Brain pericyte (primary cell): ENCODE measurements around the gene GYPA.
"Not testable (repeated sequence)": the region's sequence is repeated elsewhere in the genome, so short reads cannot be mapped to it uniquely, and the experiment has no call there.

Source experiments
- DNase-seq: peaks from one replicate; pipeline ENCODE4 v3.0.0-alpha.2; 2012; ENCODE audit warnings: low read depth, low spot score

The GYPA gene

DNA sequence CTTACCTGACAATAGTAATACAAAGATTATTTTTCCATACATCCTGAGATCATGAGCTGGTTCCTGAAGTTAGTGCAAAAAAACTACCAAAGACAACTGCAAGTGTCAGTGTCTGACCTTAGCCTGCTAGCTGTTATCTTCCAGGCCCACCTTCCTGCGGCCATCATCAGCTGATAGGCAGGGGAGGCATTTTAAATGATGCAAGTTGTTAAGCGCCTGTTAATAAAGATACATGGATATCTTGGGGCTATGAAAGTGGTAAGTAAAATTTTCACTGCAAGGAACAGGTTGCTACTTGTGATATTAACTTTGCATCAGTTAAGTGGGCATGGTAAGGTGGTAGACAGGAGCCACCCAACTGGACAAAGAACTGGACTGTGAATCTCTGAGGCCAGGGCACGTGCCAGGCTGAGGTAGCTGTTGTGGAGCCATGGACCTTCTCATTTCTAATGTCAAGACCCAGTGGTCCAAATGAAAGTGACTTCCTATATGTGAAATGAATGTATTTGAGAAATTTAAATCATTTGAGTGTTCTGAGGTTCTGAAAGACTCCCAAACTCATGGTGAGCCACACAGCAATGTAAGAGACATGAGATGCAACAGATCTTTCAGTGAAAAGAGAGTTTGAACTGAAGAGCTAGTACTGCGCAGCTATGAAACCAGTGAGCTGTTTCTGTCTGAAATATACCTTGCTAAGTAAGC is at the start of gene GYPA:
Gene GYPA (minus strand): TSS at position 125 of the 702 bp plus-strand sequence. CDS start 83 bp downstream, at position 42.
- not testable (repeated sequence) for DNase-seq

DNA sequence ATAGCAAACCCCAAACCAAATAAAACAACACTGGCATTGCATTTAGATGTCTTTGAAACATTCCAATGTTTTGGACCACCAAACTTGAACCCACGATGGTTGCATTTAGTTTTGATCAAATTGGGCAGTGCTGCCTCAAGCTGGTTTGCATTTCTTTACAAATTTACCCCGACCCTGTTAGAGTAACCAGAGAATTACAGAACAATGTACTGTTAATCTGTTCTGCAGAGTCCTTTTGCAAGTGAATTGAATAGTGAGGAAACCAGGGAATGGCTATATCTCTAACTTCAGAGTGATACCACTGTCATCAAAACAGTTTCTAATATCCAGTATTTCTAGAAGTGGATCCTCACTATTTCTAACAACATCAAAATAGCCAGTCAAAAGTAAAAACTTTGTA is 49.5 kb upstream of the GYPA start:
- DNase-seq, result no peak

DNA sequence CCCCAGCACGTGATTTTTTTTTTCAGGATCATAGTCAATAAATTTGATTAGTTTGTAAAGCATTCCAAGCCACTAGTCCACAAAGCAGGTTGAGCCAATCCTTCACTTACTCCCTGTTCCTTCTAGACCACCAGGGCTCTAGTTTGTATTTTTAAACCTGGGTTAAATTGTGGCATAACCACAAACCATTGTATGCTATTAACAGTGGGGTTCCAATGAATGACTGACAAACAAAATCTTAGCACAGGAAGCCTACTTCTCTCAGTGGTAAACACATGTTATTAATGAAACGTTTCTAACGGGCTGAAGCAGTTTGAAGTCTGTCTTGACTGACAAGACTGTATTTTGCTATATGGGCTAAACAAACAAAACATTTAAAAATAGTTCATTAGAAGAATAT is 48.6 kb upstream of the GYPA start:
- no peak for DNase-seq

DNA sequence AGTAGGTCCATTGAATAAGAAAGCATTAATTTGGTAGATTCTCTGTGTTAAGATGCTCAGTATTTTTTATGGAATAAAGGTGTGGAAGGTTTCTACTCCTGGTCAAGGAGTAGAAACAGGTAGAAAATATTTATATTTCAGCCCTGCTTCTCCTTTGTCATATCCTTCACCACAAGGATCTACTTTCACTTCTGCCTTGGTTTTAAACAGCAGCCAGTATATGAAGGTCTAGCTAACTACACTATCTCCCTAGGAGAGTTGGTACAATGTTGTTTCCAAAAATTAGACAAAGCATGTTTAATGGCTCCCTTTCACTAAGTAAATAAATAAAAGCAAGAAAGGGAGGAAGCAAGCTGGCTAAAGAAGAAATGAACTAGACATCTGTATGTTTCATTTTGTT is 44.6 kb upstream of the GYPA start:
- DNase-seq, result no peak

DNA sequence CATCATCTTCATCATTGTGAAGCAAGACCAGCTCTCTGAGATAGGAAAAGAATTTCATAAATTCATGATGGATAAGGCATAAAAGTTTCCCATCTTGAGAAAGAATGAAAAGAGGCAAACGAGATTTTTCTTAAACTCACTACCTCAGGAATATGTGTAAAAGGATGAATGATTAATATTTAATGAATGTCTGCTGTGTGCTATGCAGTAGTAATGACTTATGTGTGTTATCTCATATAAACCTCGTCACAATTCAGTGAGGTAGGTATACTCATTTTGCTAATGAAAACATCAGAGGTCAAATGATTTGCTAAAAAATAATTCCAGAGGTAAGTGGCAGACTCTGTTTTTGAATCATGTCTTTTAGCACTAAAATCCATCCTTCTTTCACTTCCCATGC is 42.6 kb upstream of the GYPA start:
- DNase-seq, result no peak

DNA sequence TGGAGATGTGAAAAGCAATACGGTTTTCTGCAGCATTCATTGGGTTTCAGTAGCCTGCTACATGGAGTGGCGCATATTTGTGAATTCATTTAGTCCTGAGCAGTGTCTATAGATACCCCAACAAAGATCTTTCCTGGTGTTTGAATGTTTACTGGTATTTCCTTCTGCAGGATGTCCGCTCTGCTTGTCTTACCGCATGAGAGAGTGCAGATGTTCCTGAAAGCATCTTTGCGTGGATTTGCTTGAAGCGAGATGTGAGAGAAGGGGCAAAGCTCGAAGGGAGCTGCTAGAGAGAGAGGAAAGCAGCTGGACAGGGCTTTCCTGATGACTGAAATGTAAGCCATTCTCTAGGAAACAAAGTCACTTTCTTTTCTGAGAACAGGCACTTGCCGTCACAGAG is 40.9 kb upstream of the GYPA start:
- DNase-seq, result no peak

DNA sequence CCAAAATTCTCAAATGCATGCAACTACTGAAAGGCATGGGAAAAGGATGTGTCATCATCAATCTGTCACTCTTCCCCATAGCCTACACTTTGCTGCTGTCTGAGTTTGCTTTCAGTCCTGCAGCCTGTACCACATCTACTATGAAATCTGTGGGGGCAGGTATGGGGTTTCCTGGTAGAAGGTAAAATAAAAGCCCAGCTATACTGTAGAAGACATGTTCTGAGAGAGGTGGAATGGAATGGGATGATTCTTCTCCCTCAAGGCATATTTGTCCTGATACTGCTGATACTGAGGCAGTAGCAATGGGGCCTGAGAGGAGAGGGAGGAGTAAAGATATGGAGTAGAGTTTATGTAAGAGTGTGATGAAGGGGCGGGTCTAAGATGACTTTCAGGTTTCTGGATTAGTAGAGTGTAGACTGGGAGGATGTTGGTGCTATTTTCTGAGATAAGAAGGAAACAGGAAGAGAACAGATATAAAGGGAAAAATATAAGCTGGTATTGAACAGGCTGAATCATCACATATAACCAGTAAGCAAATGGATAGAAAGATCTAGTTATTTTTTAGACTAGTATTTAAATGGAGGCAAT is 38.7 kb upstream of the GYPA start:
- DNase-seq, result no peak

DNA sequence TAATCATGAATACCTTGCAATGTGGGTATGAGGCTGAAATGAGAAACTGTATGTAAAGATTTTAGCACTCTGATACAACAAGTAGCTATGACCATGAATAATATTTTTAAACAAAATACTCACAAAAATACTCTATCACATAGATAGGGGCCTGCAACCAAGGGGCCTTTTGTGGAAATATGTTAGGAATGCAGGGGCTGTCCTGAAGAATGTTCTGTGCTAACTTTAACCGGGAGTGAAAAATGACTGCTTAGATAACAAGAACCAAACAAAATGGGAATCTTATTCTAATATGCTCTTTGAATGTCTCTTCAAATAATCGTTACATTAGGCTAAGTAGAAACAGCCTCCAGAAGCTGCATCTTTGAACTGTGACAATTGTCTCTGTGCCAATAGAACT is 37.9 kb upstream of the GYPA start:
- DNase-seq, result no peak

DNA sequence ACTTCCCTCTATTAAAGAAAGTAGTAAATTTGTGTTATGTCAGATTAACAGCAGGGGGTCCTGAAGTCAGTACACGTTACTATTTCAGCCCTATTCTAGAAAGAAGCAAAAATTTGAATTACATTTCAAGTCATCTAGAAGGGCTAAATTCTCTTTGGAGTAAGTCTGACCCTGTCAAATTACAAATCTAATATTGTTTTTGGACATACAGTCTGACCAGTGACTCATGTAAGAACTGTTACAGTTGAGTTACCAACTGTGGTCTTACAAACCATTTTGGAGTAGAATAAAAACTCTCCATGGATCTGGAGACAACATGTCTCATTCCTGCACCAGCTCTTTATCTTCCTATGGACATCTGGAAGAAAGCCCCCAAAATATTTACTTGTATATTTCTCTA is 36.0 kb upstream of the GYPA start:
- peak; percentile 13 for DNase-seq

DNA sequence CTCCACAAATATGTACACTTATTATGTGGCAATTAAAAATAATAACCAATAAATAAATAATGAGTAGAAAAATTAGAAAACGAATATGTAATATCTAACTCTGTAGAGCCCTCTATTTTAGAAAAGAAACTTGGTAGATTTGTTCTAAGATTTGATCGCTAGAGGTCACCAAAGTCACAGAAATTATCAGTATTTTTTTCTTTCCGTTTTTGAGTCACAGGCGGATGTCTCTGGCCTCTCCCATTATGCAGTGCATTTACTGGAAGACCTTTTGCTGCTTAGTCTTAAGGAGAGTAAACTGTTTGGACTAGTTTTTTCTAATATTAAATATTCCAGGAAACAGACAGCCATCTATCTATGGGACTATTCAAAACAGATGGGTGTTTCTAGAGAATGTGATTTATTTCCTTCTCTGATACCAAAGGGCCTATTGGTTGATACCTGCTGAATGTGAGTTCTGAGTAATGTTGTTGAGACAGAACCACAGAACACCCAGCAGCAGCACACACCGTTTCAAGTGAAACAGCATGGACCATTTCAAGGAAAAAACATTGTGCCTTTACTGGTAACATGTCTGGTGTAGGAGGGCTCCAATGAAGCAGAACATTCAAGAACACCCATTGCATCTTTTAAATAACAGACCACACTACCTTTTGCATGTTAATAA is 34.0 kb upstream of the GYPA start:
- DNase-seq, result peak; percentile 27

DNA sequence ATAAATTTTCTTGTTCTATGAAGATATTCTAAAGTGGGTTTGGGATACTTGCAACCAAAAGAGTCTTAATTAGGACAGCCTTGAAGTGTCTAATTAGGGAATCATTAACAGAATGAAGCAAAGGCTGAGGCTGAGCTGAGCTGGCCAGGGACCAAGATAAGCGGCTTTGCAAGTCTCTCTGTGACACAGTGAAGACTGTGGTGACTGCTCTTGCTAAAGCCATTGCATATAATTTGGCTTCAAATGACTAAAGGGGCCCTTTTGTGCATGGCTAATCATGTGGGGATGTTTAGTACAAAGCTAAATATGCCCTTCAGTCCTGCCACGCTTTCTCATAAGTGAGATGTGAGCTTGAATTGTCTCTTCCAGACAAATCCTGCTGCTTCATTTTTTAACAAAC is 31.2 kb upstream of the GYPA start:
- DNase-seq, result no peak

DNA sequence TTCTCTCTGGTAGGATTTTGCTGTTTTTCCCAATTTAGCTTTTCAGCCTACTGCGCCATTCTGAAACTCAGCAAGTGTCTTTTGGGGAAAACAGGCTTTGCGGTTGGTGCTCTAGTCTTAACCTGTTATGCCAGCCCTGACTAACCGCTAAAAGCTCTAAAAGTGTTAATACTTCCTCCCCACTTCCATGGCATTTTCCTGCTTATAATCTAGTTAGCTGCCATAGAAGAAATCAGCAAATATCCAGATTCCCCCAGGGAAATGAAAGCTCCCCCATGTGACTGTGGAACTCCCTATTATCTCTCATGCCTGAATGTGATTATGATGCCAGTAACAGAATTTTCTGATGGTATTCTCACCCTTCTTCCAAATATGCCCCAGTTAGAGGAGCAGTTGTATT is 28.7 kb upstream of the GYPA start:
- no peak for DNase-seq

DNA sequence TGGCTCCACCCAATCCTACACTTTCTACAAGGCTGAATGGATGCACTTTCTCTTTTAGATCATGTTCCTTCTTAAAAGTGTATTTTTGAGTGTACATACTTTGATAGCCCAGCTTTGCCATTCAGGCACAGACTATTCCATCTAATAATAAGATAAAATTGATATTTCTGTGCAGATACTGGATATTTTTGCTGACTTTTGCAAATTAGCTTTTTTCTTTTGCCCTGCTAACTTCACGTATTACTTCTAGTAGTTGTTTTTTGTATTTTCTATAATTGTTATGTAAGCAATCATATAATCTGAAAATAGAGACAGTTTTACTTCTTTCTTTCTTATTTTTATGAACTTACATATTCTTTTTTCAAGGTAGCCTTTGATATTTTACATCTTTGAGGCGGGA is 13.5 kb upstream of the GYPA start:
- no peak for DNase-seq

DNA sequence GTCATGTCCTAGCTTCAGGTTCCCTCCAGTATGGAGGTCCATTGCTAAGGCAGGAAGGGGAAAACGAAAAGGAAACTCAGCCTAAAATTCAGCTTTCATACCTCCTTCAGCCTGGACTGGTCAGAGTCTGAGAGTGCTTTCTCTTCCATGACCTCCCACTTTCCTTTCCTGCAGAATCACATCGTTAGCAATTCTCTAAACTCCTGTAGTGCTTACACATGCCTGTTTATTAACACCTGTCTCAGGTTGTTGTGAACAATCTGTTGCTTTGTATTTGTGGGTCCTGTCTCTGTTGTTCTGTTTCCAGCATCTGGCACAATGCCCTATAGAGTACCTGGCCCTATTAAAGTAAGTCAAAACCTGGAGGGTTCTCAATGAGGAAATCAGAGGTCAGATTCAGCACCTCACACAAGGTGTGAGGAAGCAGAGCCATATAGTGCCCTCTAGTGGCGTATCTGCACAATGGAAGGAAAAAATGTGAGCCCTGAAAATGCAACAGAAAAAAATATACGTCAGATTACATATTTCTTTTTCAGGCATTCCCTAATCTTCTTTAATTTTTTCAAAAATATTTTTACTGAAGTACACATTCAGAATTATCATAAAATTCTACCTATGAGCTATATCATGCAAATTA is 2.3 kb upstream of the GYPA start:
- not testable (repeated sequence) for DNase-seq

DNA sequence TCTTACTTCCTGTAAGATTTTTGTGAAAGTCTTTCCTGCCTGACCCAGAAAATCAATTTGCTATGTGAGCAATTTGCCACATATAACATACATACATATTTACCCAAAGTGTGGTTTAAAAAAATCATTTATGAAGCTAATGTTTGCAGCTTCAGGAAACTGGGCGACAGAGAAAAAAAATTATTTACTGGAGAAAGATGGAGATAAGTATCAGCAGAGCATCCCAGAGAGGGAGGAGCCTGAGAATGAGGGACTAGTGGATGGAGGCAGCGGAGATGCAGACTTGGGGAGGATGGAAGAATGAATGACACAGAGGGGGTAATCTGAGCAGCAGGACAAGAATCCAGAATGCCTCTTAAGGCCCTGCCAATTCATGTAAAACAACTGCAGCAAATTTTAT is 975 bp upstream of the GYPA start:
- DNase-seq, result no peak

DNA sequence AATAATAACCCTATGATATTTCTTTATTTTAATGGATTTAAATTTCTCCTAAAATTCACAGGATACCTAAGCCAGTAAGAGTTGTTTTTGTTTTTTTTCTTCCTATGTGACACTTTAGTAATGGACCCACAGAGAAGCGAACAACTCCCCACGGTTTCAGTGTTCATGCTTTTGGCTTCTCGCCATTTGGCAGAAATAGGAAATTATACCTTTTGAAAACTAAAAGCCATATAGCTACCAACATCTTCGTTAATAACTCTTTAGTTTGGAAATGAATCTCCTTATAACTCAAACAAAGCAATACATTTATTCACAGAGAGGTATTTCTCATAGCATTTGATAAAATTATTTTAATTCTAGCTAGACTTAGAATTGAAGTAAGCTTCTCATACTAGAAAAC is 527 bp downstream of the GYPA start:
- DNase-seq, result not testable (repeated sequence)

DNA sequence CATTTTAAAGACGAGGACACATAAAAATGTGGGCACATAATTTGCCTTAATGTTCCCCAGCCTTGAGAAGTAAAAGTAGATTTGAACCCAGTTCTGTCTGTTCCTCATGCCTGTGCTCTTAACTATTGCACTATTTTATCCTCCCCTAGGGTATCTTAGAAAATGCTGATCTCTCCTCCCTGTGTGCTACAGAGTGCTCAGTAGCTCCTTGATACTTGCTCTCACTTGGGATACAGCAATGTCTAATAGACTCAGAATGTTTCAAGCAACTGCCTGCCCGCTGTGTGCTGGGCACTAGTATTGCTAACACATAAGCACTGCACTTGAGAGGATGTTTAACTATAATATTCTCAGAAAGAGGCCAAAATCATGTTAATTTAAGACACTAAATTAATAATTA is 971 bp downstream of the GYPA start:
- DNase-seq, result not testable (repeated sequence)

DNA sequence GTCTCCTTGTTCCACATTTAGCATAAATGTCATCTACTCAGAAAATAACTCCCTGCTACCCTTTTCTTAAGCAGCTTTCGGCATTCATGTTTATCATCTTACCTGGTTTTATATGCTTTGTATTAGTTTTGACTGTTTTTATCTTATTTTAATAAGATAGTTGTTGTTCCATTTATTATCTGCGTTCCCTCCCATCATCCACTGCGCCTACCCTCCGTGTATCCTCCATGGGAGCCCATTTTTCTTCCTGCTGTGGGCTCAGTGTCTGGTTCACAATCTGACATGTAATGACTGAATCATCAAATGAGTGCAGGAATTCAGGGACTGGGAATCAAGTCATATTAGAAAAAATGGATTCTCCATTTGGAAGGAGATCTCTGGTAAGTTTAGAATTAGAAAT is 2.3 kb downstream of the GYPA start:
- not testable (repeated sequence) for DNase-seq

DNA sequence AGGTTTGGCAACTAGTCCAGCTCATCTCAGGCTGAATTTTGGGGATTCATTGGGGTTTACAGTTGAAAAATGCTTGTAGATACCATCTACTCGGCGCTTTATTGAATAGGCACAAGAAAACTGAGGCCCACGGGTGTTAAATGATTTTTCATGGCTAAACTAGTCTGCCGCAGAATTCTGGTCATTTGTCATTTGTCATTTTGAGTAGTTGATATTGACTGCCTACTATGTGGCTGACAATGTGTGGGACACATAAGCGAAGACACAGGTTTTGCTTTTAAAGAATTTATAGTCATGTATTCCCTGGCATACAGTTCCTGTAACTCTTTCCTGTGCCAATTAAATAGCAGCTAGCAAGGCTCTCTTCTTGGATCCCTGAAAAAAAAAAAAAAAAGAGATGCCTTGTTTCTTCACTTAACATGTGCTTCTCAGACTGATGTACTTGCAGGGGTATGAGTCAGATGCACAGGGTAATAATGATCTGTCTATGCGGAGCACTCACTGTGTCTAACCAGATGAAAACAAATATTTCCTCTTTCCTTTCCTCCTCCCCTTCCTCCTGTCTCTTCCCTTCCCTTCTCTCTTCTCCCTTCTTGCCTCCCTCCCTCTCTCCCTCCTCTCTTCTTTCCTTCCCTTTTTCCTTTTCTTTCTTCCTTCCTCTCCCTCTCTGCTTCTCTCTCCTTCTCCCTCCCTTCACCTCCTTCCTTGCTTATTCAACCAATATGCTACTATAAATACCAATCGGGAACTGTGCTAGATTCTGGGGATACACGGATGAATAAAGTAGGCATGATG is 3.2 kb downstream of the GYPA start:
- not testable (repeated sequence) for DNase-seq

DNA sequence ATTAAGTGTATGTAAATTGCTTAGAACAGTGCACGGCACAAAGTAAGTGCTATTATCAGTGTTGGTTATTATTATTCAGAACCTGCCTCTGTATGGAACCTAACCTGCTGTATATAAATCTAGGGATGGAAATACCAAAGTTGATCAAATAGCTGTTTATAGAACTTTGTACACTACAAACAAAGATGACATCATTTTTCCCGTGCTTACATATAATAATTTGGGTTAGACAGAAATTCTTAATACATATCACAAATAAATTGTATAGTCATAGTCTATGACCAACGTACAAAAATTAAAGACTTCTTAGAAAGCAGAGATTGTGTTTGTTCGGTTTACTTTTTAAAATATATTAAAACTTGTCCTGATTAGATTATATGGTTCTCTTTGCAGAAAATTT is 4.3 kb downstream of the GYPA start:
- not testable (repeated sequence) for DNase-seq

DNA sequence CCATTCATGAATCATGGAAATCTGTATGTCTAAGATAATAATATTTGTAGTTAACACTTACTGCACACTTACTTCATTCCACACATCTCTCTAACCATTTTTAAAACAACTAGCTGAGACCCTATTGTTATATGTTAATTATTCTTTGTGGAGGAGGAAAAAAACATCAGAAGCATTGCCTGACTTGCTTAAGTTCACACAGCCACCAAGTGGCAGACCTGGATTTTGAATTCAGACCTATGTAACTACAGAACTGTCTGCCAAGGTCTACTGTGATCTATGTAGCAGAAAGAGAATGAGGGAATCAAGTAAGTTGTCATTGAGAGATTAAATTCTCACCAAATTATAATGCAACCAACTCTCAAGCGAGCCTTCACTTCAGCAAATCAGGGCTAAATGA is 10.4 kb downstream of the GYPA start:
- not testable (repeated sequence) for DNase-seq
